Tibial nerve (tissue), 4 donors: Measurements from ENCODE around the gene CARS2. TPM values are rescaled to one million over a fixed set of nuclear protein-coding genes. Genes with fewer than 3 reads are reported as not detected.

ENCODE experiments used
- DNase-seq, 2 donors: peaks; one replicate each; pipeline ENCODE4 v3.0.0-alpha.2; 2019; ENCODE audit warnings: low spot score in 2 of 2
- H3K27ac ChIP-seq, 4 donors: fragments of 200-600 bp; sonication (generic) in 3 of 4; one replicate each; pipeline ENCODE4 v1.5.1; 2017 to 2019; ENCODE audit warnings: mild to moderate bottlenecking in 1 of 4
- H3K27me3 ChIP-seq, 2 donors: fragments of 200-600 bp; sonication (generic) in 1 of 2; one replicate each; pipeline versions ENCODE4 v1.5.1 to v1.6.0; 2017 to 2019
- H3K36me3 ChIP-seq, 3 donors: fragments of 200-600 bp; sonication (generic); one replicate each; pipeline ENCODE4 v1.5.1; 2018 to 2019
- H3K4me1 ChIP-seq, 4 donors: fragments of 200-600 bp; sonication (generic) in 3 of 4; one replicate each; pipeline ENCODE4 v1.5.1; 2017 to 2019
- H3K4me3 ChIP-seq, 4 donors: fragments of 200-600 bp; sonication (generic) in 3 of 4; one replicate each; pipeline ENCODE4 v1.5.1; 2017 to 2019; ENCODE audit warnings: mild to moderate bottlenecking in 1 of 4, moderate library complexity in 1 of 4
- H3K9me3 ChIP-seq, 4 donors: fragments of 200-600 bp; sonication (generic) in 3 of 4; one replicate each; pipeline ENCODE4 v1.5.1; 2017 to 2019
- CTCF ChIP-seq, 5 experiments: fragments of 200-600 bp in 3 of 5; fragments of 450-650 bp in 2 of 5; sonication (generic) in 3 of 5; IDR thresholded peaks; one replicate each; pipeline ENCODE4 v1.5.1; 2016 to 2019; ENCODE audit warnings: antibody characterized with exemption in 5 of 5, mild to moderate bottlenecking in 3 of 5, moderate library complexity in 2 of 5
- EP300 ChIP-seq, 2 donors: sonication (generic); formaldehyde crosslinking; IDR thresholded peaks; one replicate each; pipeline ENCODE4 v1.6.1; 2017; ENCODE audit warnings: antibody characterized with exemption in 2 of 2, mild to moderate bottlenecking in 1 of 2
- POLR2A ChIP-seq, 2 donors: fragments of 450-650 bp; IDR thresholded peaks; one replicate each; pipeline ENCODE4 v1.6.1; 2017; ENCODE audit warnings: antibody characterized with exemption in 2 of 2, mild to moderate bottlenecking in 2 of 2, moderate library complexity in 2 of 2
- WGBS, 2 donors: methylation state at CpG; one replicate each; pipeline ENCODE4 v1.1.5; 2018; 5-methylcytosine and 5-hydroxymethylcytosine counted together
- total RNA-seq, 4 donors: library from RNA; depleted of rRNA; stranded (reverse); fragments of >200 nt; gene quantifications; one replicate each; pipeline ENCODE4 v1.1.0, GENCODE V29; 2016

Gene CARS2, protein sequence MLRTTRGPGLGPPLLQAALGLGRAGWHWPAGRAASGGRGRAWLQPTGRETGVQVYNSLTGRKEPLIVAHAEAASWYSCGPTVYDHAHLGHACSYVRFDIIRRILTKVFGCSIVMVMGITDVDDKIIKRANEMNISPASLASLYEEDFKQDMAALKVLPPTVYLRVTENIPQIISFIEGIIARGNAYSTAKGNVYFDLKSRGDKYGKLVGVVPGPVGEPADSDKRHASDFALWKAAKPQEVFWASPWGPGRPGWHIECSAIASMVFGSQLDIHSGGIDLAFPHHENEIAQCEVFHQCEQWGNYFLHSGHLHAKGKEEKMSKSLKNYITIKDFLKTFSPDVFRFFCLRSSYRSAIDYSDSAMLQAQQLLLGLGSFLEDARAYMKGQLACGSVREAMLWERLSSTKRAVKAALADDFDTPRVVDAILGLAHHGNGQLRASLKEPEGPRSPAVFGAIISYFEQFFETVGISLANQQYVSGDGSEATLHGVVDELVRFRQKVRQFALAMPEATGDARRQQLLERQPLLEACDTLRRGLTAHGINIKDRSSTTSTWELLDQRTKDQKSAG
- 10 to 100 TPM; 33.7 to 68.4 (median 64.3) TPM for total RNA-seq

DNA sequence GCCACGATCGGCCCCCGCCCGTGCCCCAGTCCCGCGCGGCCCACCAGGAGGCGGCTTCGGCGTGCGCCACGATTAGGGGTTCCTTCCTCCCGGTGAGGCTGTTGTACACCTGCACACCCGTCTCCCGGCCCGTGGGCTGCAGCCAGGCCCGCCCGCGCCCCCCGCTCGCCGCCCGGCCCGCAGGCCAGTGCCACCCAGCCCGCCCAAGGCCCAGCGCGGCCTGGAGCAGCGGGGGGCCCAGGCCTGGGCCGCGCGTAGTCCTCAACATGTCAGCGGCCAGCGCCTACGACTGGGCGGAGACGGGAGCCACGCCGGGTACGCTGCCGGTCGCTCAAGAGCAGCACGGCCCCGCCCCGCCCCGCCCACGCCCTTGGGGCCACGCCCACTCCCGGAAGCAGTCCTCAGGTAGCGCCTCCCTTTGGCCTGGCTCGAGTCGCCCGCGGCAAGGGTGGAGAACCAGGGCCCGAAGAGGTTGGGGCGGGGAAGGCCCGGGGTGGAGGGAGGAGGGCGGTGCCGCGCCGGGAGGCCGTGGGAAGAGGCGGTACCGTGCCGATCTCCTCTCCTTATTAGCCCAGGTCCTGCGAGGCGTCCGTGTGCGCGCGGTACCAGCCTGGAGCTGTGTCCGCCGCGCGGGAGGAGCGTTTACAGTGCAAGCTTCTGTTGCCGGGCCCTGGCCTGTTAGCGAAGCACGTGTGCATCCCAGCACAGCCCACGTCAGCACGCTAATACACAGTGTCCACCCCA is at the start of gene CARS2:
CARS2 (minus strand) TSS at position 291 of the 744 bp plus-strand sequence; CDS start at position 268, 23 bp downstream.
- TF ChIP-seq CTCF (IDR thresholded peaks at IDR 0.05) (peak in 4 of 5 experiments; percentile 5 to 54 (median 38)), EP300 (IDR thresholded peaks at IDR 0.05) (peak; percentile 70 to 84), POLR2A (IDR thresholded peaks at IDR 0.05) (peak; percentile 20 to 71)
- H3K4me3 ChIP-seq, result peak within 1 kb of the TSS; percentile 61 to 84 (median 72)
- WGBS, 2 donors, result 0 to 1% methylated on average over 33 to 47 of the region's 80 CpGs
- H3K27ac ChIP-seq, result peak within 1 kb of the TSS; percentile 63 to 88 (median 83)
- no peaks in the 10 kb centered on the region for H3K27me3 ChIP-seq
- H3K36me3 ChIP-seq, result peaks cover 0 to 9% (median 0%) of the 10 kb centered on the region in 3 donors
- DNase-seq, result peak; percentile 81 to 91
- H3K9me3 ChIP-seq, result no peaks in the 10 kb centered on the region
- peaks cover 0 to 55% (median 21%) of the 10 kb centered on the region in 4 donors for H3K4me1 ChIP-seq

GRCh38 chr13:110748271-110748670 is 42.4 kb upstream of the CARS2 start:
- Histone ChIP-seq H3K9me3 (peaks cover 0 to 14% (median 1%) of the 10 kb centered on the region in 4 donors), H3K36me3 (peaks cover 0 to 20% (median 0%) of the 10 kb centered on the region in 3 donors), H3K4me1 (no peaks in the 10 kb centered on the region), H3K4me3 (no peak overlapping the region), H3K27me3 (no peaks in the 10 kb centered on the region), H3K27ac (no peak overlapping the region)
- TF ChIP-seq EP300 (IDR thresholded peaks at IDR 0.05) (no peak), POLR2A (IDR thresholded peaks at IDR 0.05) (no peak), CTCF (IDR thresholded peaks at IDR 0.05) (no peak)
- WGBS, 2 donors, result 72 to 77% methylated on average over 4 of the region's 4 CpGs
- DNase-seq, result no peak

GRCh38 chr13:110746438-110746837 is 40.5 kb upstream of the CARS2 start:
- Histone ChIP-seq H3K9me3 (peaks cover 0 to 15% (median 2%) of the 10 kb centered on the region in 4 donors), H3K36me3 (peaks cover 0 to 15% (median 0%) of the 10 kb centered on the region in 3 donors), H3K27ac (no peak overlapping the region), H3K4me3 (no peak overlapping the region), H3K4me1 (no peaks in the 10 kb centered on the region), H3K27me3 (no peaks in the 10 kb centered on the region)
- TF ChIP-seq EP300 (IDR thresholded peaks at IDR 0.05) (no peak), POLR2A (IDR thresholded peaks at IDR 0.05) (no peak), CTCF (IDR thresholded peaks at IDR 0.05) (no peak)
- 61 to 65% methylated on average over 1 of the region's 1 CpG for WGBS, 2 donors
- DNase-seq, result no peak

DNA sequence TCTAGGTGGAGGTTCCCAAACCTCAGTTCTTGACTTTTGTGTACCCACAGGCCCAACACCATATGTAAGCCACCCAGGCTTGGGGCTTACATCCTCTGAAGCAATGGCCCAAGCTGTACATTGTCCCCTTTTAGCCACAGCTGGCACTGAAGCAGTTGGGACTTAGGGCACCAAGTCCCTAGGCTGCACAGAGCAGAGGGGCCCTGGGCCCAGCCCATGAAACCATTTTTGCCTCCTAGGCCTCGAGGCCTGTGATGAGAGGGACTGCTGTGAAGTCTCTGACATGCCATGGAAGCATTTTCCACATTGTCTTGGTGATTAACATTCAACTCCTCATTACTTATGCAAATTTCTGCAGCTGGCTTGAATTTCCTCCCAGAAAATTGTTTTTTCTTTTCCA is 37.8 kb upstream of the CARS2 start:
- H3K27ac ChIP-seq, result no peak overlapping the region
- H3K36me3 ChIP-seq, result no peaks in the 10 kb centered on the region
- 85 to 86% methylated on average over 1 of the region's 1 CpG for WGBS, 2 donors
- no peaks in the 10 kb centered on the region for H3K27me3 ChIP-seq
- no peak for DNase-seq
- no peak overlapping the region for H3K4me3 ChIP-seq
- no peaks in the 10 kb centered on the region for H3K4me1 ChIP-seq
- peaks cover 0 to 9% (median 2%) of the 10 kb centered on the region in 4 donors for H3K9me3 ChIP-seq
- no peak for TF ChIP-seq CTCF (IDR thresholded peaks at IDR 0.05)
- TF ChIP-seq POLR2A (IDR thresholded peaks at IDR 0.05), result no peak
- TF ChIP-seq EP300 (IDR thresholded peaks at IDR 0.05), result no peak
